H9 (cell line): Measurements from ENCODE around the gene OR2T10. TPM values are rescaled to one million over a fixed set of nuclear protein-coding genes. Genes with fewer than 3 reads are reported as not detected.

Source experiments
- DNase-seq: peaks from one replicate; pipeline ENCODE4 v3.0.0-alpha.2; 2017
- H2AFZ ChIP-seq: one replicate; pipeline ENCODE4 v1.6.1; 2013; ENCODE audit warnings: mild to moderate bottlenecking, low read length, control low read depth, moderate library complexity
- H2AK5ac ChIP-seq: 2 replicates; pipeline ENCODE4 v1.6.1; 2013; ENCODE audit warnings: low read length, control low read depth, mixed read lengths; ENCODE audit not compliant: insufficient read length
- H2BK120ac ChIP-seq: one replicate; pipeline ENCODE4 v1.6.1; 2013; ENCODE audit warnings: low read depth, mild to moderate bottlenecking, low read length, control low read depth, inconsistent platforms; ENCODE audit not compliant: poor library complexity, severe bottlenecking
- H2BK12ac ChIP-seq: 2 replicates; pipeline ENCODE4 v1.6.1; 2013; ENCODE audit warnings: low read length, control low read depth, mixed read lengths, low read depth; ENCODE audit not compliant: insufficient read length
- H2BK15ac ChIP-seq: 2 replicates; pipeline ENCODE4 v1.6.1; 2013; ENCODE audit warnings: low read depth, low read length, control low read depth
- H2BK20ac ChIP-seq: one replicate; pipeline ENCODE4 v1.6.1; 2013; ENCODE audit warnings: low read depth, mild to moderate bottlenecking, low read length, control low read depth, inconsistent platforms; ENCODE audit not compliant: poor library complexity, severe bottlenecking
- H2BK5ac ChIP-seq: 2 replicates; pipeline ENCODE4 v1.6.1; 2013; ENCODE audit warnings: low read length, control low read depth, mixed read lengths; ENCODE audit not compliant: insufficient read length
- H3K14ac ChIP-seq: 2 replicates; pipeline ENCODE4 v1.6.1; 2013; ENCODE audit warnings: low read length, control low read depth; ENCODE audit not compliant: insufficient read depth
- H3K18ac ChIP-seq: 2 replicates; pipeline ENCODE4 v1.6.1; 2013; ENCODE audit warnings: low read depth, mild to moderate bottlenecking, mixed read lengths, low read length, control low read depth; ENCODE audit not compliant: insufficient read length
- H3K23ac ChIP-seq: 2 replicates; pipeline ENCODE4 v1.6.1; 2013; ENCODE audit warnings: low read length, control low read depth, mixed read lengths, low read depth; ENCODE audit not compliant: insufficient read length
- H3K23me2 ChIP-seq: 2 replicates; pipeline ENCODE4 v1.6.1; 2013; ENCODE audit warnings: low read depth, mild to moderate bottlenecking, mixed read lengths, low read length, control low read depth; ENCODE audit not compliant: insufficient read length, poor library complexity, severe bottlenecking
- H3K27ac ChIP-seq: 2 replicates; pipeline ENCODE4 v1.5.1; 2013; ENCODE audit warnings: low read length, control low read depth, mixed read lengths, low read depth; ENCODE audit not compliant: insufficient read length
- H3K27me3 ChIP-seq: 2 replicates; pipeline ENCODE4 v1.6.1; 2013; ENCODE audit warnings: low read length, control low read depth, inconsistent platforms; ENCODE audit not compliant: insufficient read depth
- H3K4ac ChIP-seq: 2 replicates; pipeline ENCODE4 v1.6.1; 2013; ENCODE audit warnings: low read depth, mild to moderate bottlenecking, control low read depth, inconsistent platforms, low read length, moderate library complexity
- H3K4me1 ChIP-seq: 2 replicates; pipeline ENCODE4 v1.6.1; 2013; ENCODE audit warnings: low read length, control low read depth, inconsistent platforms; ENCODE audit not compliant: insufficient read depth
- H3K4me2 ChIP-seq: 2 replicates; pipeline ENCODE4 v1.6.1; 2013; ENCODE audit warnings: low read length, control low read depth, mixed read lengths; ENCODE audit not compliant: insufficient read length, insufficient read depth
- H3K56ac ChIP-seq: 2 replicates; pipeline ENCODE4 v1.6.1; 2013; ENCODE audit warnings: low read depth, mild to moderate bottlenecking, mixed read lengths, low read length, control low read depth; ENCODE audit not compliant: insufficient read length
- H3K79me1 ChIP-seq: 2 replicates; pipeline ENCODE4 v1.6.1; 2013; ENCODE audit warnings: low read depth, mild to moderate bottlenecking, moderate library complexity, low read length, control low read depth, inconsistent platforms; ENCODE audit not compliant: insufficient read depth, poor library complexity, severe bottlenecking
- H3K79me2 ChIP-seq: 2 replicates; pipeline ENCODE4 v1.6.1; 2013; ENCODE audit warnings: low read length, control low read depth, inconsistent platforms; ENCODE audit not compliant: insufficient read depth
- H3K9ac ChIP-seq: 2 replicates; pipeline ENCODE4 v1.6.1; 2013; ENCODE audit warnings: low read length, control low read depth, mixed read lengths; ENCODE audit not compliant: insufficient read length; ENCODE audit errors: extremely low read depth
- H3K9me3 ChIP-seq: one replicate; pipeline ENCODE4 v1.6.1; 2013; ENCODE audit warnings: low read depth, low read length, inconsistent platforms; ENCODE audit not compliant: control insufficient read depth
- H3T11ph ChIP-seq: one replicate; pipeline ENCODE4 v1.6.1; 2013; ENCODE audit warnings: mild to moderate bottlenecking, low read length, control low read depth, inconsistent platforms
- H4K20me1 ChIP-seq: one replicate; pipeline ENCODE4 v1.6.1; 2013; ENCODE audit not compliant: control insufficient read depth, insufficient read length, insufficient read depth
- H4K5ac ChIP-seq: 2 replicates; pipeline ENCODE4 v1.6.1; 2013; ENCODE audit warnings: low read depth, mild to moderate bottlenecking, mixed read lengths, low read length, control low read depth; ENCODE audit not compliant: insufficient read length
- H4K8ac ChIP-seq: replicated peaks from 2 replicates; pipeline ENCODE4 v1.6.1; 2013; ENCODE audit warnings: low read length, control low read depth, mixed read lengths, low read depth; ENCODE audit not compliant: insufficient read length
- H4K91ac ChIP-seq: 2 replicates; pipeline ENCODE4 v1.6.1; 2013; ENCODE audit warnings: low read depth, mild to moderate bottlenecking, moderate library complexity, mixed read lengths, low read length, control low read depth; ENCODE audit not compliant: insufficient read length
- H3K27ac Mint-ChIP-seq, 3 experiments: 2 replicates in 2 of 3; 3 replicates in 1 of 3; pipeline ENCODE4 v1.8.0; 2020 to 2021; ENCODE audit warnings: mixed read lengths in 3 of 3, mild to moderate bottlenecking in 1 of 3, moderate library complexity in 1 of 3
- H3K27me3 Mint-ChIP-seq: 2 replicates; pipeline ENCODE4 v1.8.0; 2021; ENCODE audit warnings: low read depth, mild to moderate bottlenecking, moderate library complexity, mixed read lengths
- H3K36me3 Mint-ChIP-seq, 3 experiments: 2 replicates in 2 of 3; 3 replicates in 1 of 3; pipeline ENCODE4 v1.8.0; 2020 to 2021; ENCODE audit warnings: low read depth in 3 of 3, mixed read lengths in 3 of 3; ENCODE audit not compliant: insufficient read depth in 1 of 3
- H3K4me1 Mint-ChIP-seq, 2 experiments: 2 replicates each; pipeline ENCODE4 v1.8.0; 2020; ENCODE audit warnings: mixed read lengths in 2 of 2
- H3K4me3 Mint-ChIP-seq, 2 experiments: 2 replicates in 1 of 2; 3 replicates in 1 of 2; pipeline ENCODE4 v1.8.0; 2020 to 2021; ENCODE audit warnings: mild to moderate bottlenecking in 2 of 2, mixed read lengths in 2 of 2, moderate library complexity in 1 of 2
- H3K9me3 Mint-ChIP-seq, 2 experiments: 2 replicates in 1 of 2; 3 replicates in 1 of 2; pipeline ENCODE4 v1.8.0; 2020; ENCODE audit warnings: mild to moderate bottlenecking in 2 of 2, mixed read lengths in 2 of 2, moderate library complexity in 1 of 2
- CTCF ChIP-seq: fragments of 200-600 bp; sonication (generic); conservative IDR thresholded peaks from 3 replicates; pipeline ENCODE4 v1.8.0; 2021; ENCODE audit warnings: antibody characterized with exemption, mild to moderate bottlenecking
- whole genome bisulfite sequencing: extraction: QIAGEN DNeasy Blood & Tissue Kit; methylation state at CpG from one replicate; pipeline ENCODE4 v1.1.7; 2013; ENCODE audit warnings: missing lambda C conversion rate, low lambda C conversion rate, mixed read lengths; ENCODE audit not compliant: insufficient read length; ENCODE audit errors: extremely low coverage; 5-methylcytosine and 5-hydroxymethylcytosine counted together
- total RNA-seq: library from RNA; stranded (reverse); gene quantifications from 2 replicates; pipeline ENCODE4 v1.2.1, GENCODE V29; 2021

OR2T10 gene
- total RNA-seq, 1 experiment from 2014 or later: not detected

- H2AFZ ChIP-seq: no peak overlapping the region
- no peak for DNase-seq
Measured at GRCh38 chr1:248622570-248623001, 25.1 kb upstream of the OR2T10 start.

More at GRCh38 chr1:248622570-248623001, 25.1 kb upstream of the OR2T10 start:
- H3K79me1 ChIP-seq: no peaks in the 10 kb centered on the region
- no peaks in the 10 kb centered on the region for H3K79me2 ChIP-seq
- H3K27me3 Mint-ChIP-seq: no peaks in the 10 kb centered on the region
- H3K4me1 ChIP-seq: no peaks in the 10 kb centered on the region
- no peaks in the 10 kb centered on the region; a peak in 2 of 7 replicates for H3K36me3 Mint-ChIP-seq
- no peak overlapping the region for H4K8ac ChIP-seq
- no peak overlapping the region for H3K4ac ChIP-seq
- no peak overlapping the region for H3T11ph ChIP-seq
- no peak overlapping the region for H3K23ac ChIP-seq
- no peak overlapping the region for H3K9ac ChIP-seq
- H2BK5ac ChIP-seq: no peak overlapping the region
- WGBS: no CpG with 5 or more reads among the region's 4 CpGs
- H3K9me3 ChIP-seq: peaks cover 78% of the 10 kb centered on the region
- H2AK5ac ChIP-seq: no peak overlapping the region
- H4K20me1 ChIP-seq: no peaks in the 10 kb centered on the region
- no peak overlapping the region for H3K27ac Mint-ChIP-seq
- no peak overlapping the region for H2BK15ac ChIP-seq
- H3K27ac ChIP-seq: no peak overlapping the region
- no peak overlapping the region for H2BK20ac ChIP-seq
- H3K23me2 ChIP-seq: no peaks in the 10 kb centered on the region
- no peak overlapping the region for H4K91ac ChIP-seq
- H3K18ac ChIP-seq: no peak overlapping the region
- no peak overlapping the region for H3K56ac ChIP-seq
- no peak overlapping the region for H3K4me2 ChIP-seq
- H3K27me3 ChIP-seq: no peaks in the 10 kb centered on the region
- no peaks in the 10 kb centered on the region for H3K4me1 Mint-ChIP-seq
- H4K5ac ChIP-seq: no peak overlapping the region
- no peak overlapping the region for H3K14ac ChIP-seq
- peaks cover 45 to 47% of the 10 kb centered on the region in 2 experiments for H3K9me3 Mint-ChIP-seq
- TF ChIP-seq CTCF: peak; percentile 49
- H3K4me3 Mint-ChIP-seq: no peak overlapping the region
- H2BK12ac ChIP-seq: no peak overlapping the region
- no peak overlapping the region for H2BK120ac ChIP-seq
